Thymus (tissue), 11 donors: ENCODE results near the gene RRAGD. TPM values are rescaled to one million over a fixed set of nuclear protein-coding genes. Genes with fewer than 3 reads are reported as not detected.
A peak's percentile ranks its signal among the peaks of the same experiment; 100 is the strongest.

ENCODE experiments used
- DNase-seq, 9 donors: peaks; one replicate each; pipeline ENCODE4 v3.0.0-alpha.2; 2013; ENCODE audit warnings: low spot score in 9 of 9, low read depth in 6 of 9, missing footprints in 1 of 9
- H3K27ac ChIP-seq, 2 donors: one replicate each; pipeline ENCODE4 v1.5.1; 2013; ENCODE audit warnings: control low read depth in 1 of 2, low read depth in 1 of 2, low read length in 1 of 2, mild to moderate bottlenecking in 1 of 2, moderate library complexity in 1 of 2
- H3K27me3 ChIP-seq, 2 donors: one replicate each; pipeline ENCODE4 v1.5.1; 2013; ENCODE audit warnings: low read length in 1 of 2; ENCODE audit not compliant: control insufficient read depth in 2 of 2, insufficient read depth in 1 of 2
- H3K36me3 ChIP-seq, 2 donors: one replicate each; pipeline ENCODE4 v1.5.1; 2013; ENCODE audit warnings: low read length in 1 of 2, mild to moderate bottlenecking in 1 of 2, moderate library complexity in 1 of 2; ENCODE audit not compliant: control insufficient read depth in 2 of 2, insufficient read depth in 2 of 2
- H3K4me1 ChIP-seq, 2 donors: one replicate each; pipeline ENCODE4 v1.5.1; 2013; ENCODE audit warnings: low read length in 2 of 2; ENCODE audit not compliant: control insufficient read depth in 2 of 2, insufficient read depth in 2 of 2
- H3K4me3 ChIP-seq, 2 donors: one replicate each; pipeline ENCODE4 v1.5.1; 2013; ENCODE audit warnings: low read length in 2 of 2, control low read depth in 1 of 2, mild to moderate bottlenecking in 1 of 2
- H3K9me3 ChIP-seq, 2 donors: one replicate each; pipeline ENCODE4 v1.5.1; 2013; ENCODE audit warnings: low read length in 1 of 2, mild to moderate bottlenecking in 1 of 2; ENCODE audit not compliant: control insufficient read depth in 2 of 2, insufficient read depth in 1 of 2
- WGBS: extraction: QIAGEN DNeasy Blood & Tissue Kit; methylation state at CpG from one replicate; pipeline ENCODE4 v1.1.7; 2013; 5-methylcytosine and 5-hydroxymethylcytosine counted together
- polyA plus RNA-seq: library from polyadenylated mRNA; stranded (reverse); fragments of 200-250 nt; gene quantifications from one replicate; pipeline ENCODE4 v1.2.3, GENCODE V29; 2013
- total RNA-seq: library from RNA; stranded (reverse); fragments of 120-200 nt; gene quantifications from one replicate; pipeline ENCODE4 v1.2.4, GENCODE V29; 2013
- donor health status: healthy.

RRAGD gene
- total and polyA plus RNA-seq, 2 donors, result 13.0 to 17.9 TPM

GRCh38 chr6:89375427-89376267 is 36.4 kb downstream of the RRAGD start:
- peak in 6 of 9 donors; percentile 60 to 92 (median 78) for DNase-seq
- Histone ChIP-seq H3K27me3 (no peaks in the 10 kb centered on the region), H3K36me3 (no peaks in the 10 kb centered on the region), H3K4me3 (no peak overlapping the region), H3K9me3 (no peaks in the 10 kb centered on the region), H3K27ac (peak overlapping the region in 1 of 2 donors; percentile 76), H3K4me1 (peaks cover 14 to 19% of the 10 kb centered on the region in 2 donors)
- WGBS, result 63% methylated on average over 6 of the region's 6 CpGs

- H3K4me3 ChIP-seq, result no peak overlapping the region
- WGBS, result 20% methylated on average over 3 of the region's 3 CpGs
- peak overlapping the region; percentile 74 to 94 for H3K27ac ChIP-seq
- H3K4me1 ChIP-seq, result peaks cover 18 to 19% of the 10 kb centered on the region in 2 donors
- no peaks in the 10 kb centered on the region for H3K27me3 ChIP-seq
- H3K9me3 ChIP-seq, result no peaks in the 10 kb centered on the region
- DNase-seq, result peak in 3 of 9 donors; percentile 56 to 79 (median 57)
- no peaks in the 10 kb centered on the region for H3K36me3 ChIP-seq
These were observed 39.6 kb downstream of the RRAGD start for GRCh38 chr6:89372506-89372901.

- DNase-seq, result peak in 7 of 9 donors; percentile 70 to 93 (median 89)
- Histone ChIP-seq H3K4me3 (no peak overlapping the region), H3K9me3 (no peaks in the 10 kb centered on the region), H3K27ac (peak overlapping the region; percentile 74 to 94), H3K36me3 (no peaks in the 10 kb centered on the region), H3K27me3 (no peaks in the 10 kb centered on the region), H3K4me1 (peaks cover 18 to 19% of the 10 kb centered on the region in 2 donors)
- 31% methylated on average over 8 of the region's 8 CpGs for WGBS
These were observed 40.1 kb downstream of the RRAGD start for GRCh38 chr6:89371849-89372505.

- 31% methylated on average over 7 of the region's 7 CpGs for WGBS
- DNase-seq, result no peak
- Histone ChIP-seq H3K4me3 (no peak overlapping the region), H3K9me3 (no peaks in the 10 kb centered on the region), H3K27ac (no peak overlapping the region), H3K36me3 (no peaks in the 10 kb centered on the region), H3K27me3 (no peaks in the 10 kb centered on the region), H3K4me1 (peaks cover 11 to 17% of the 10 kb centered on the region in 2 donors)
These were observed 43.1 kb downstream of the RRAGD start for GRCh38 chr6:89368999-89369398.

- no peak overlapping the region for H3K27ac ChIP-seq
- no peaks in the 10 kb centered on the region for H3K27me3 ChIP-seq
- no peaks in the 10 kb centered on the region for H3K9me3 ChIP-seq
- peaks cover 11 to 17% of the 10 kb centered on the region in 2 donors for H3K4me1 ChIP-seq
- H3K36me3 ChIP-seq, result no peaks in the 10 kb centered on the region
- no peak overlapping the region for H3K4me3 ChIP-seq
- peak in 2 of 9 donors; percentile 65 to 74 for DNase-seq
- 75% methylated on average over 6 of the region's 6 CpGs for WGBS
These were observed 44.0 kb downstream of the RRAGD start for GRCh38 chr6:89368107-89368506.

- Histone ChIP-seq H3K36me3 (no peaks in the 10 kb centered on the region), H3K27ac (peak overlapping the region in 1 of 2 donors; percentile 67), H3K27me3 (no peaks in the 10 kb centered on the region), H3K4me1 (peaks cover 5 to 10% of the 10 kb centered on the region in 2 donors), H3K9me3 (no peaks in the 10 kb centered on the region), H3K4me3 (no peak overlapping the region)
- DNase-seq, result peak in 1 of 9 donors; percentile 69
These were observed 47.5 kb downstream of the RRAGD start for GRCh38 chr6:89364586-89364985.

- Histone ChIP-seq H3K9me3 (no peaks in the 10 kb centered on the region), H3K27me3 (no peaks in the 10 kb centered on the region), H3K4me3 (no peak overlapping the region), H3K4me1 (peaks cover 15 to 26% of the 10 kb centered on the region in 2 donors), H3K36me3 (no peaks in the 10 kb centered on the region), H3K27ac (no peak overlapping the region)
- WGBS, result 89% methylated on average over 2 of the region's 2 CpGs
- DNase-seq, result no peak
These were observed 50.9 kb downstream of the RRAGD start for GRCh38 chr6:89361171-89361570.

GRCh38 chr6:89360415-89360999 is 51.6 kb downstream of the RRAGD start:
- Histone ChIP-seq H3K27me3 (no peaks in the 10 kb centered on the region), H3K36me3 (no peaks in the 10 kb centered on the region), H3K4me3 (no peak overlapping the region), H3K4me1 (peaks cover 15 to 22% of the 10 kb centered on the region in 2 donors), H3K27ac (no peak overlapping the region), H3K9me3 (no peaks in the 10 kb centered on the region)
- 91% methylated on average over 2 of the region's 2 CpGs for WGBS
- no peak for DNase-seq

GRCh38 chr6:89359561-89359960 is 52.5 kb downstream of the RRAGD start:
- peaks cover 15 to 25% of the 10 kb centered on the region in 2 donors for H3K4me1 ChIP-seq
- DNase-seq, result no peak
- no peaks in the 10 kb centered on the region for H3K27me3 ChIP-seq
- H3K4me3 ChIP-seq, result no peak overlapping the region
- WGBS, result 29% methylated on average over 1 of the region's 1 CpG
- no peaks in the 10 kb centered on the region for H3K36me3 ChIP-seq
- H3K9me3 ChIP-seq, result no peaks in the 10 kb centered on the region
- H3K27ac ChIP-seq, result no peak overlapping the region
